GM18858 (cell line): Measurements from ENCODE around the gene SCG3.

Source experiments
- ATAC-seq: cut with Tn5 transposase; IDR thresholded peaks from one replicate; pipeline ENCODE4 v1.9.1; 2021; ENCODE audit not compliant: unreplicated experiment

SCG3 gene

GRCh38 chr15:51677452-51677851, 3.9 kb upstream of the SCG3 start:
- ATAC-seq = no peak

DNA sequence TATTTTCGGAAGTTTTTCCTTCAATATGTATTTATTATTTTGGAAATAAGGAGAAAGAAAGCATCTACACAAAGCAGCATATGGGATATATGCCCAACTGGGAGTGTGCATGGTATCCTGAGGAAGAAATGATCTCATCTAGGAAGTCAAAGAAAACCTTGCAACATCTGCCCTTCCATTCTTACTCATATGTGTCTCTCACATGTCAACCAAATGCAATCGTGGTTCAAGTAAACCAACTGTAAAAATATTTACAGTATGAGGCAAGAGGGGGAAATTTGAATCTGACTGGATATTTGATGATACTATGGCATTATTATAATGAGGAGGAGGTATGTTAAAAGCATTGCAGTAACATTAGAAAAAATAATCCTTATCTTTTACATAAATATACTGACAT, 3.2 kb upstream of the SCG3 start:
- ATAC-seq = no peak

- no peak for ATAC-seq
Measured at GRCh38 chr15:51680321-51680720, 982 bp upstream of the SCG3 start.

DNA sequence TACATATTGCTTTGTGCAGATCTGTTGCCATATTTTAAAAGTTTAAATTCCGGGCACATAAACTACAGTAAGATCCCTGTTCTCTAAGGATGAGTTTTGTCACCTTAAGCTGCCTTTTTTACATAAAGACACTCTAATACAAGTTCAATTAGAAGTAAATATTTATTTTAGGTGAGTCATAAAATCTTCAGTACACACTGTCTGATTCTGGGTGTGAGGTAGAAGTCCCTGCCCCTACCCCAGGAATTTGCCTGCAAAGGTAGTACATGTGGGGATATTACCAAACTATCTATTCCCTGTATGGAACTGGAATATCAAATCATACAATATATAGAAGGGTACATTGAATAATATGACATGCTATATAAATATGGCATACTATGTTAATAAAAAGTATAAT, 6.3 kb downstream of the SCG3 start:
- ATAC-seq = no peak

- ATAC-seq = no peak
Measured at GRCh38 chr15:51688863-51689262, 7.6 kb downstream of the SCG3 start.

GRCh38 chr15:51692154-51692553, 10.9 kb downstream of the SCG3 start:
- no peak for ATAC-seq

DNA sequence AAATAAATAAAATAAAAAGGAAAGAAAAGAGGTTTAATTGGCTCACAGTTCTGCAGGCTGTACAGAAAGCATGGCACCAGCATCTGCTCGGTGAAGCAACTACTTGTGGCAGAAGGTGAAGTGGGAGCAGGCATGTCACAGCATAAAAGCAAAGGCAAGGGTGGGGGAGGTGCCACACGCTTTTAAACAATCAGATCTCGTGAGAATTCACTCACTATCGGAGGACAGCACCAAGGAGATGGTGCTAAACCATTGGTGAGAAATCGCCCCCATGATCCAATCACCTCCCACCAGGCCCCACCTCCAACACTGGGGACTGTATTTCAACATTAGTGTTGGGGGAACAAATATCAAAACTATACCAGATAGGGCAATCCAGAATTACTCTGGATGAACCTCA, 15.3 kb downstream of the SCG3 start:
- ATAC-seq = no peak

- no peak for ATAC-seq
Measured at GRCh38 chr15:51697163-51697562, 15.9 kb downstream of the SCG3 start.

DNA sequence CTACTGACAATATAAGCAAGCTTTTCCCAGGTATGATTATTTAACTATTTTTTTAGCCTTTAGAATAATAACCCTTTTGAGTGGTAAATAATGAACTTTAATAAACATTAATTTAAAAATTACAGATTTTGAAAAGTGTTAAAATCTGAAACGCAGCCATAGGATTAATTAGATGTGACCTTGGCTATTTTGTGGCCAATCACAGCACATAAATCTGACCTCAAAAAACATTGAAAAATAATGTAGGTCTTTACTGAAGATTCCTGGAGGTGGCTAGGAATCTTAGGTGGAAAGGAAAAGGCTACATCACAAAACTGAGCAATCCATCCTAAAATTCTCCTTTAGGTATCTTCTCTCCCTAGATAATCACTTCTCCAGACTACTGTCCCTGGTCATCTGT, 18.1 kb downstream of the SCG3 start:
- no peak for ATAC-seq

GRCh38 chr15:51702710-51703109, 21.4 kb downstream of the SCG3 start:
- no peak for ATAC-seq

GRCh38 chr15:51706291-51706690, 25.0 kb downstream of the SCG3 start:
- no peak for ATAC-seq

DNA sequence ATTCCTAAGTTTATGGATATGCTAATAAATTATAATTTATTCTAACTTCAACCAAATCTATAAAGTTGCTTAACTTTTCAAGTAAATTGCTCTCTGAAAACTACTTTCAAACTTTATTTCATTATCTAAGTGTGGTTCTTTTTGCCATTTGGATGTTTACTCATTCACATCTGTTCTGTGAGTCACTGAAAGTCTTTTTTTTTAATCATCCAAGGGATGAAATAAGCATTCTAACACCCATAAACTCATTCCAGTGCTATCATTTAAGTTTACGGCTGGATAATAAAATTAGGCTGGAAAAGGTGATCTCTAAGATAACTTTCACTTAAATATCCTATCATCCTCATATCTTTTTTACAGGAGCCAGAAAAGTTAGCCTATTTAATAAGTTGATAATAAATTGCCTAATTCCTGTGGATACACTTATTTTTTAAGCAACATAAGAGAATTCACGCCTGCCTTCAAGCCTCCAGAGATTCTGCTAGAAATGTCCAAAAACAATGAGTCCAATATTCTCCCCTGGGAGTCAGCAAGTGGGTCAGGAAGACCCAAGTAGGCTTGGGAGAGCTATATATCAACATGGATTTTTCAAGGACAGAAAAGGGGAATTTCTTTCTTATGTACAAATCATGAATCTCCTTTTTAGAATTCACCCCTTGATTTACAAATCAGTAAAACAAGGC, 25.8 kb downstream of the SCG3 start:
- no peak for ATAC-seq

DNA sequence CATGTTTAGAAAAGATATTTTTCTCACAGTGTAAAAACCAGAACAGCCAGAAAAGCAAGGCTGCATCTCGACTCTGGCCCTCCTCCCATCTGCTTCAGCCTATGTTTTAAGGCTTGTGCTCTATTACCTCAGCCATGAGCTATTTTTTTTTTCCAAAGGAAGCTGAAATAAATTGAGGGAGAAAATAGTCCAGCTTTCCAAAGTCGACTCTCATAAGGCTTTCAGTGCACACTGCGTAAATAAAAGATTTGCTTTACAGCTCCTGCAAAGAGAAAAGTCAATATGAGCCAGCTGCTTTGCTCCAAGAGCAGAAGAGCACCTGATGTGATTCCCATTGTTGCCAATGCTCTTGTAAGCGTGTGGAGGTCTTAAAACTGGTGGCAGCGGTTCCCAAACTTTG, 26.7 kb downstream of the SCG3 start:
- no peak for ATAC-seq

DNA sequence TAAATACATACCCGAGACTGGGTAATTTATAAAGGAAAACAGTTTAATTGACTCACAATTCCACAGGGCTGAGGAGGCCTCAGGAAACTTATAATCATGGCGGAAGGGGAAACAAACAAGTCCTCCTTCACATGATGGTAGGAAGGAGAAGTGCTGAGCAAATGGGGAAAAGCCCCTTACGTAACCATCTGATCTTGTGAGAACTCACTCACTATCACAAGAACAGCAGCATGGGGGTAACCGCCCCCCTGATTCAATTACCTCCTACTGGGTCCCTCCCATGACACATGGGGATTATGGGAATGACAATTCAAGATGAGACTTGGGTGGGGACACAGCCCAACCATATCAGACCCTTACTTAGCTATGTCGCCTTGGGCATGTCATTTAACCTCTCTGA, 27.7 kb downstream of the SCG3 start:
- ATAC-seq = no peak

- ATAC-seq = no peak
Measured at GRCh38 chr15:51714162-51714561, 32.9 kb downstream of the SCG3 start.

GRCh38 chr15:51714911-51715310, 33.6 kb downstream of the SCG3 start:
- ATAC-seq = no peak

- no peak for ATAC-seq
Measured at GRCh38 chr15:51718219-51718618, 36.9 kb downstream of the SCG3 start.

- ATAC-seq = no peak
Measured at GRCh38 chr15:51718746-51719145, 37.4 kb downstream of the SCG3 start.

GRCh38 chr15:51720201-51720995, 39.1 kb downstream of the SCG3 start:
- ATAC-seq = no peak

DNA sequence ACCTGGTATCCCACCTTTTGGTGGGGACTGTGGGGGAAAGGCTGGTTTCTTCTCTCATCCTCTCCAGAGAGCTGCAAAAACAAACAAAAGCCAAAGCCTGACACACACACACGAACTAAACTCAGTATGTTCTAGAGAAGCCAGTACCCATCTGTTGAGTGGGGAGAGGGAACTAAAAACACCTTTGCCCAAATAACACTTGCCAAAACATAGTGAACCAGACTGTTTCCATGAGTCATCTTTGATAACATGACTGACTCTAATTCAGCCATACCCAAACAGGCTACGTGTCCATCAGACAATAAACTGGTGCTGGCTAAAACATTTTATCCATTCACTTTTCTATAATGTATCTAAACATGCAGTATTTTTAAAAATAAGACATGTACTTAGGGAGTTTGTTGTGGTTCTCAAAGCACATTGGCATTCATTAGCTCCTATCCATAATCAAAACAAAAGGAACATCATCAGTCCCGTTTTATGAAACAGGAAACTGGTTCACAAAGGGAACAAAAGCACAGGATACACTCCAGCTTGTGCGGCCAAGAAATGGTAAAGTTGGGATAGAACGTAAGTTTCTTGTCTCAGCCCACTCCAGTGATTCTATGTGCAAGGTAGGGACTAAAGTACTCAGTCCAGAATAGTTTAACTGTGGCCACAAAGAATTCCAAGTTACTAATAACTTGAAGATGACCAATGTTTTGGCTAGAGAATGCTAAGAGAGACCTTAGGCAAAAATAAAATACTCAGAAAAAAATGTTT, 40.1 kb downstream of the SCG3 start:
- ATAC-seq = no peak

DNA sequence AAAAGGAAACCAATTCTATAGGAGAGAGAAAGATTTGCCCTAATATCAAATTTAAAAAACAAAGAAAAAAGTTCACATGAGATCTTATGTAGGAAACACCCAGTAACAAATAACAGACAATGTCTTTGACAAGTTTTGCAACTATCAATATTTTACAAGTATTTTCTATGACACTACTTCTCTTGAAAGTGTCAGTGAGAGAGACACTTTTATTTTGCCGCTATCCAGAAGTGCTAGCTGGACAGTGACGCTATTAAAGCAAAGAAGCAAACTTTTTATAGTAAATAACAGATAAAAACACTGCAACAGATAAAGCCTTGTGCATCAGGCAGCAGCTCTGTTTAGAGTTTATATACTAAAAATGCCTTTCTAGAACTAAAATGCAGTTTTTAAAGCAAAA, 42.9 kb downstream of the SCG3 start:
- no peak for ATAC-seq

DNA sequence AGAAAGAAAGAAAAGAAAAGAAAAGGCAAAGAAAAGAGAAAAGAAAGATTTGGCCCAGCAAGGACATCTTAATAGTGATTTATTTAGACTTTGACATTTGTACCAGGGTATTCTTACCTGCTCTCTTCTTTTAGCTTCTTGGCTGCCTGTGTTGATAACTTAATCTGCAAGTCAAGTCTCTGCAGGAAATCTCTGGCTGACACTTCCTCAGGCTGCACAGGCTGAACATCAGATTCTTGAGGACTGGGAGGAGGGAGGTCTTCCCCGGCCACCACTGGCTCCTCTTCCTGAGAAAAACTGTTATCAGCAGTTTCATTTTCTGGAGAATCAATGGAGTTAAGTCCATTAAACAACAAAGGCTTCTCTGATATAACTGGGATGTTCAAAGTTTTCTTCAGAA, 43.4 kb downstream of the SCG3 start:
- ATAC-seq = no peak
